SU-DHL-6 (cell line): ENCODE results near the gene CCDC138.
A peak's percentile ranks its signal among the peaks of the same experiment; 100 is the strongest.

Experiments
- H2AFZ ChIP-seq: fragments of 200-600 bp; sonication (generic); 2 replicates; pipeline ENCODE4 v1.6.1; 2014; ENCODE audit warnings: low read depth, mild to moderate bottlenecking, moderate library complexity, mixed read lengths, antibody characterized with exemption, low read length; ENCODE audit not compliant: severe bottlenecking
- H3F3A ChIP-seq: fragments of 200-600 bp; shearing (Covaris generic); 2 replicates; pipeline ENCODE4 v1.6.0; 2016; ENCODE audit warnings: antibody characterized with exemption, mild to moderate bottlenecking; ENCODE audit not compliant: insufficient read depth
- H3K27ac ChIP-seq: fragments of 200-600 bp; sonication (generic); 2 replicates; pipeline ENCODE4 v1.5.1; 2016; ENCODE audit warnings: low read depth, mild to moderate bottlenecking, low read length, moderate library complexity, mixed read lengths
- H3K27me3 ChIP-seq: fragments of 200-600 bp; sonication (generic), shearing (Covaris generic); 2 replicates; pipeline ENCODE4 v1.6.0; 2014; ENCODE audit warnings: mild to moderate bottlenecking, low read length
- H3K36me3 ChIP-seq: fragments of 200-600 bp; sonication (generic); 2 replicates; pipeline ENCODE4 v1.6.1; 2014; ENCODE audit warnings: mild to moderate bottlenecking, low read length, mixed read lengths
- H3K4me2 ChIP-seq: fragments of 300-600, 200-600 bp; shearing (Covaris generic), sonication (generic); 2 replicates; pipeline ENCODE4 v1.6.0; 2014; ENCODE audit warnings: low read length, low read depth, mild to moderate bottlenecking; ENCODE audit not compliant: poor library complexity, severe bottlenecking
- H3K4me3 ChIP-seq: fragments of 200-600 bp; sonication (generic); 2 replicates; pipeline ENCODE4 v1.5.1; 2014; ENCODE audit warnings: antibody characterized with exemption, low read length, mild to moderate bottlenecking, mixed read lengths; ENCODE audit not compliant: insufficient read depth, poor library complexity, severe bottlenecking
- H3K79me2 ChIP-seq: fragments of 200-600 bp; sonication (generic); 2 replicates; pipeline ENCODE4 v1.6.1; 2014; ENCODE audit warnings: mild to moderate bottlenecking, low read length, moderate library complexity; ENCODE audit not compliant: insufficient read depth
- H3K9ac ChIP-seq: fragments of 200-600 bp; sonication (generic); 2 replicates; pipeline ENCODE4 v1.7.0; 2014; ENCODE audit warnings: mild to moderate bottlenecking, low read length
- H3K9me2 ChIP-seq: fragments of 200-600 bp; sonication (generic); replicated peaks from 2 replicates; pipeline ENCODE4 v1.6.1; 2014; ENCODE audit warnings: low read length; ENCODE audit not compliant: insufficient read depth
- H3K9me3 ChIP-seq: fragments of 200-600 bp; sonication (generic); 2 replicates; pipeline ENCODE4 v1.6.1; 2014; ENCODE audit warnings: low read length, mixed read lengths; ENCODE audit not compliant: insufficient read depth
- H4K20me1 ChIP-seq: fragments of 200-600 bp; sonication (generic); 2 replicates; pipeline ENCODE4 v1.6.1; 2014; ENCODE audit warnings: low read depth, mild to moderate bottlenecking, antibody characterized with exemption, low read length, moderate library complexity, mixed read lengths
- EZH2phosphoT487 ChIP-seq: fragments of 200-600 bp; sonication (generic), shearing (Covaris generic); conservative IDR thresholded peaks from 2 replicates; pipeline ENCODE4 v1.6.1; 2018; ENCODE audit warnings: mild to moderate bottlenecking, antibody characterized with exemption, low read length, moderate library complexity, mixed read lengths
- TF ChIP-seq, protein P1 (sequence below): fragments of 200-600 bp; sonication (generic); IDR thresholded peaks from one replicate; pipeline ENCODE4 v1.5.1; 2017; ENCODE audit warnings: antibody characterized with exemption, mild to moderate bottlenecking, low read length, moderate library complexity; ENCODE audit not compliant: insufficient read depth, poor library complexity, severe bottlenecking

CCDC138 gene

DNA sequence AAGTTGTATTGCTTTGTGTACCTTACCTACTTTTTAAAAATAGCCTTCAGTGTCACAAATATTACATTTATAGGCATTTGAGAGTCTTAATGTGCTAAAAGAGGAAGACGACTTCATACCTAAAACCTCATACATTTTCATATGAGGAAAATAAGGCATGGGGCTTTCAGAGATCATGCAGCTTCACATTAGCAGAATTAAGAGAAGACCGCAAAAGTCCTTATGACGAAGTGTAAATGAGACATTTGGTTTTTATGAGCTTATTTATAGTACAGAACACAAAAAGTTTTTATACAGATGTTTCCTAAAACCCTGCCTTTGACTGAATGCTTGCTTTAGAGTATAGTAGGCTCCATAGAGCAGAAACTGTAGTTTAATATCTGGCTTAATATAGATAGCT lies 10.1 kb upstream of the CCDC138 start:
- H3K27ac ChIP-seq: peak overlapping the region; percentile 100
- peaks cover 24% of the 10 kb centered on the region for H3K79me2 ChIP-seq
- peak overlapping the region; percentile 61; the same call in 1 of the 2 replicates for H3K9ac ChIP-seq
- H3K36me3 ChIP-seq: peaks cover 52% of the 10 kb centered on the region
- no peaks in the 10 kb centered on the region for H3K9me3 ChIP-seq
- no peak for TF ChIP-seq EZH2phosphoT487
- TF ChIP-seq, protein P1, sequence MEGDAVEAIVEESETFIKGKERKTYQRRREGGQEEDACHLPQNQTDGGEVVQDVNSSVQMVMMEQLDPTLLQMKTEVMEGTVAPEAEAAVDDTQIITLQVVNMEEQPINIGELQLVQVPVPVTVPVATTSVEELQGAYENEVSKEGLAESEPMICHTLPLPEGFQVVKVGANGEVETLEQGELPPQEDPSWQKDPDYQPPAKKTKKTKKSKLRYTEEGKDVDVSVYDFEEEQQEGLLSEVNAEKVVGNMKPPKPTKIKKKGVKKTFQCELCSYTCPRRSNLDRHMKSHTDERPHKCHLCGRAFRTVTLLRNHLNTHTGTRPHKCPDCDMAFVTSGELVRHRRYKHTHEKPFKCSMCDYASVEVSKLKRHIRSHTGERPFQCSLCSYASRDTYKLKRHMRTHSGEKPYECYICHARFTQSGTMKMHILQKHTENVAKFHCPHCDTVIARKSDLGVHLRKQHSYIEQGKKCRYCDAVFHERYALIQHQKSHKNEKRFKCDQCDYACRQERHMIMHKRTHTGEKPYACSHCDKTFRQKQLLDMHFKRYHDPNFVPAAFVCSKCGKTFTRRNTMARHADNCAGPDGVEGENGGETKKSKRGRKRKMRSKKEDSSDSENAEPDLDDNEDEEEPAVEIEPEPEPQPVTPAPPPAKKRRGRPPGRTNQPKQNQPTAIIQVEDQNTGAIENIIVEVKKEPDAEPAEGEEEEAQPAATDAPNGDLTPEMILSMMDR: no peak
- no peaks in the 10 kb centered on the region for H4K20me1 ChIP-seq
- H2AFZ ChIP-seq: no peak overlapping the region
- H3K4me3 ChIP-seq: peak overlapping the region; percentile 40
- no peaks in the 10 kb centered on the region for H3K27me3 ChIP-seq
- H3K9me2 ChIP-seq: no peaks in the 10 kb centered on the region
- H3K4me2 ChIP-seq: peak overlapping the region; percentile 87
- H3F3A ChIP-seq: peaks cover 58% of the 10 kb centered on the region

- H3K36me3 ChIP-seq: peaks cover 54% of the 10 kb centered on the region
- no peaks in the 10 kb centered on the region for H4K20me1 ChIP-seq
- no peak overlapping the region for H2AFZ ChIP-seq
- H3K9ac ChIP-seq: peak overlapping the region; percentile 61
- H3K27me3 ChIP-seq: no peaks in the 10 kb centered on the region
- H3K9me3 ChIP-seq: no peaks in the 10 kb centered on the region
- H3K9me2 ChIP-seq: no peaks in the 10 kb centered on the region
- H3K27ac ChIP-seq: peak overlapping the region; percentile 100
- H3K79me2 ChIP-seq: peaks cover 24% of the 10 kb centered on the region
- TF ChIP-seq EZH2phosphoT487: no peak
- TF ChIP-seq, protein P1: no peak
- H3F3A ChIP-seq: peaks cover 49% of the 10 kb centered on the region
- H3K4me2 ChIP-seq: peak overlapping the region; percentile 87
- peak overlapping the region; percentile 40 for H3K4me3 ChIP-seq
Measured at GRCh38 chr2:108778857-108779256, 7.7 kb upstream of the CCDC138 start.

DNA sequence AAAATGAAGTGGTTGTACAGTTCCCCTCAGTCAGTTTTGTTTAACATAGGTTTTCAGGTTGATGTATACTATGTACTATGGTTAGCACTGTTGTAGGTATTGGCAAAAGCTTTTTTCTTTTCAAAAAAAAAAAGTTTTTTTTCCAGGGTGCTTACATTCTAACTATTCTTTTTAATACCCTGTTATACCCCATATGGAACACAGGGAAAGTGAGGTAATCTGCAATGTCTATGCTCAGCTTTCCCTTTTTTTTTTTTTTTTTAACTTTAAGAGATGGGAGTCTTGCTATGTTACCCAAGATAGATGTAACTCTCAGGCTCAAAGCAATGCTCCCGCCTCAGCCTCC lies 590 bp upstream of the CCDC138 start:
- Histone ChIP-seq H3K79me2 (peaks cover 49% of the 10 kb centered on the region), H2AFZ (peak overlapping the region; percentile 42), H3K9ac (peak overlapping the region; percentile 86), H3K4me3 (peak overlapping the region; percentile 67), H3K27ac (peak overlapping the region; percentile 94), H3K9me2 (no peaks in the 10 kb centered on the region), H3F3A (peaks cover 33% of the 10 kb centered on the region), H3K27me3 (no peaks in the 10 kb centered on the region), H3K4me2 (peak overlapping the region; percentile 85), H3K36me3 (peaks cover 39% of the 10 kb centered on the region), H3K9me3 (no peaks in the 10 kb centered on the region), H4K20me1 (no peaks in the 10 kb centered on the region)
- TF ChIP-seq, protein P1: no peak
- no peak for TF ChIP-seq EZH2phosphoT487

GRCh38 chr2:108787216-108787541 lies 608 bp downstream of the CCDC138 start:
- Histone ChIP-seq H3K27ac (peak overlapping the region; percentile 94), H4K20me1 (0 out of 2 replicates have a peak, but pooled peaks cover 4% of the 10 kb centered on the region), H2AFZ (peak overlapping the region; percentile 35), H3K9ac (peak overlapping the region; percentile 86), H3K27me3 (no peaks in the 10 kb centered on the region), H3K9me2 (no peaks in the 10 kb centered on the region), H3K4me2 (peak overlapping the region; percentile 81), H3K36me3 (peaks cover 44% of the 10 kb centered on the region), H3K79me2 (peaks cover 55% of the 10 kb centered on the region), H3K9me3 (no peaks in the 10 kb centered on the region), H3F3A (peaks cover 33% of the 10 kb centered on the region), H3K4me3 (peak overlapping the region; percentile 67)
- TF ChIP-seq, protein P1: no peak
- TF ChIP-seq EZH2phosphoT487: no peak
